Endothelial cell of umbilical vein (primary cell): Measurements from ENCODE around the gene GRK5.

ENCODE experiments used
- CTCF ChIP-seq, 2 donors: IDR thresholded peaks; 1 replicate in 1 of 2; 2 replicates in 1 of 2; pipeline ENCODE4 v1.5.1; 2011; ENCODE audit warnings: low read length in 2 of 2, mild to moderate bottlenecking in 2 of 2, moderate library complexity in 2 of 2, control low read depth in 1 of 2, inconsistent platforms in 1 of 2, low read depth in 1 of 2; ENCODE audit not compliant: insufficient read depth in 1 of 2; ENCODE audit errors: extremely low read depth in 1 of 2
- EZH2 ChIP-seq: IDR thresholded peaks from 2 replicates; pipeline ENCODE4 v1.6.1; 2012; ENCODE audit warnings: borderline replicate concordance, low read depth, mild to moderate bottlenecking, moderate library complexity, low read length, inconsistent platforms; ENCODE audit not compliant: severe bottlenecking
- FOS ChIP-seq: IDR thresholded peaks from 2 replicates; pipeline ENCODE4 v1.6.1; 2011; ENCODE audit warnings: mild to moderate bottlenecking, low read length, moderate library complexity, borderline replicate concordance; ENCODE audit not compliant: insufficient read depth
- GATA2 ChIP-seq: IDR thresholded peaks from 2 replicates; pipeline ENCODE4 v1.7.0; 2011; ENCODE audit warnings: low read depth, mild to moderate bottlenecking, moderate library complexity, mixed read lengths, low read length; ENCODE audit not compliant: insufficient read length, insufficient read depth
- JUN ChIP-seq: IDR thresholded peaks from 2 replicates; pipeline ENCODE4 v1.6.1; 2011; ENCODE audit warnings: borderline replicate concordance, low read depth; ENCODE audit not compliant: insufficient read length, insufficient read depth
- MYC ChIP-seq: IDR thresholded peaks from one replicate; pipeline ENCODE4 v1.6.1; 2011; ENCODE audit warnings: mild to moderate bottlenecking, low read depth, low read length
- POLR2A ChIP-seq: IDR thresholded peaks from 2 replicates; pipeline ENCODE4 v1.6.1; 2012; ENCODE audit warnings: low read depth, mild to moderate bottlenecking, control low read depth, low read length
- POLR2AphosphoS5 ChIP-seq: IDR thresholded peaks from 2 replicates; pipeline ENCODE4 v1.6.1; 2012; ENCODE audit warnings: low read depth, mild to moderate bottlenecking, control low read depth, low read length, moderate library complexity; ENCODE audit not compliant: insufficient read depth
- TF ChIP-seq, protein P1 (sequence below): IDR thresholded peaks from 2 replicates; pipeline ENCODE4 v1.6.1; 2011; ENCODE audit not compliant: insufficient read depth, insufficient read length

DNA sequence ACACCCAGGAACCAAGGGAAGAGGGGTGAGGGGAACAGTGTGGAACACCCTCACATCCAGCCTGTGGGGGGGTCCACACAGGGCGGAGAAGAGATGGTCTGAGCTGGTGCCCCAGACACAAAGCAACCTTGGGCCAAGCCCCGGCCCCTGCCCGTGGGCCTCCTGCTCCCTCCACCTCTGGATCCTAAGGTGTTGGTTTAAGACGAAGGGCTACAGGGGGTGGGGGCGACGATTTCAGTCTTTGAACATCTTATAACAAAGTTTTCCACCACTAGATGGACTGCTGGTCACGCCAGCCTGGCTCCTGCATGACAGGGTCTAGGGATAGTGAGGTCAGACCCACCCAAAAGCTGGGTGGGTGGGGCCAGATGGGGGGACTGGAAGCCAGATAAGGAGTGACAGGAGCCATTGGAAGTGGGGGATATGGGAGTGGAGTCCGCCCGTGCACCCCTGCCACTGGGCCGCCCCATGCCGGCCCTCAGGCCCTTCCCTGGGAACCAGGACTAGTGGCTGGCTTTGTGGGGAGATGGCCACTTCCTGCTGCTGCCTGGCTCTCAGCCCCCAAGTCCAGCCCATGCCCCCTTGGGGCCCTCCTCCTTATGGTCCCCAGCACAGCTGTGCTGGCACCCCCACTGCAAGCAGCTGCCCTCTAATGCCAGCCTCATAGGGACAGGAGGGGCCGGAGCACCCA is 236.7 kb downstream of the GRK5 start:
- no peak for TF ChIP-seq CTCF (IDR thresholded peaks at IDR 0.05; ENCODE audit: extremely low read depth in 1 of 2, insufficient read depth in 1 of 2, low read depth in 1 of 2, low read length in 2 of 2)
- no peak for TF ChIP-seq POLR2A
- TF ChIP-seq, protein P1, sequence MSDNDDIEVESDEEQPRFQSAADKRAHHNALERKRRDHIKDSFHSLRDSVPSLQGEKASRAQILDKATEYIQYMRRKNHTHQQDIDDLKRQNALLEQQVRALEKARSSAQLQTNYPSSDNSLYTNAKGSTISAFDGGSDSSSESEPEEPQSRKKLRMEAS, result no peak
- no peak for TF ChIP-seq JUN
- TF ChIP-seq EZH2, result no peak
- TF ChIP-seq MYC, result no peak
- no peak for TF ChIP-seq POLR2AphosphoS5
- TF ChIP-seq FOS, result no peak
- no peak for TF ChIP-seq GATA2
